GM19463 (cell line): ENCODE data around the gene ARSG.
A peak's percentile ranks its signal among the peaks of the same experiment; 100 is the strongest.

ENCODE experiments used
- ATAC-seq: cut with Tn5 transposase; IDR thresholded peaks from one replicate; pipeline ENCODE4 v1.9.1; 2021; ENCODE audit warnings: mild to moderate bottlenecking, moderate library complexity; ENCODE audit not compliant: unreplicated experiment

ARSG gene

GRCh38 chr17:68424203-68424602 lies 132.9 kb downstream of the ARSG start:
- ATAC-seq: no peak

GRCh38 chr17:68424861-68425260 lies 133.6 kb downstream of the ARSG start:
- ATAC-seq: no peak

GRCh38 chr17:68425979-68426378 lies 134.7 kb downstream of the ARSG start:
- no peak for ATAC-seq

- no peak for ATAC-seq
Measured at GRCh38 chr17:68427575-68427974, 136.3 kb downstream of the ARSG start.

GRCh38 chr17:68428498-68429172 lies 137.3 kb downstream of the ARSG start:
- no peak for ATAC-seq

DNA sequence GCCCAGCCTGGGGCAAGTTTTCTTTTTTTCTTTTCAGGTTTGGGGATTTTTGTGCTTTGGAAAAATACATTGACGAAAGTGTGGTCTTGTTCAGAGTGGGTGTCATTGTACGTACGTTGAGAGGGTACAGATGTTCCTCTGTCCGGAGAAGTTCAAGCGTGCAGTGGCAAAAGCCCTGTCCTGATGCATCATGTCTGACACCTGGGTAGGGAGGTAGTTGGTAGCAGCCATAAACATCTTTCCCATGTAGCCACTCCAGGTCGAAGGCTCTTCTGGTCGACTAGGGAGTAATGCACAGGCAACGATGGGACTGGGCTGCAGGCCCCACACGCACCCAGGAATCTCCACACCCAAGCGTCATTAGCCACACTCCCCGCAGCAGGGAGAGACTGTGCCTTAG lies 138.6 kb downstream of the ARSG start:
- ATAC-seq: no peak

DNA sequence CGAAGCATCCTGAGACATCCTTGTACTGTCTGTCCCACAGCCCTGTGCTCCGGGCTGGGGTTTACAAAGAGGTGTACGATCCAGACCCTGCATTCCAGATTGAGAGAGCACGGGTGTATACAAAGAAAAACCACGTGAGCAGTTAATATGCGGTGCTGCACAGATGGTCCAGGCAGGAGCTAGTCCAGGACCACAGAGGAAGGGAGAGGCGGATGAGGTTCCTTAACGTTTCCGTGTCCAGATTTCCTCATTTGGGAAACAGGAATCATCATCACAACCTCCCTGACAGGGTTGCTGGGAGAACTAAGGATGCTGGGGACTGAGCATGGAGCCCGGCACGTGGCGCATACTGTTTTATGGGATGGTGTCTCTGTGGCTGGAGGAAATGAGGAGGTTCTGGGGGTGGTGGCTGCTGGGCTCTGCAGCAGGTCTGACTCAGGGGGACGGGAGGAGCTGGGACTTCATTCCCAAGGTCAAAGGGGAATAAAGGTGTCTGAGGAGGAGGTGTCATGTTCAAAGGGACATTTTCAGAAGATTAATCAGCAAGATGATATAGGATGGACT lies 139.8 kb downstream of the ARSG start:
- no peak for ATAC-seq

- ATAC-seq: no peak
Measured at GRCh38 chr17:68431661-68432071, 140.4 kb downstream of the ARSG start.

GRCh38 chr17:68432086-68432864 lies 141.0 kb downstream of the ARSG start:
- ATAC-seq: no peak

- ATAC-seq: no peak
Measured at GRCh38 chr17:68433211-68433610, 141.9 kb downstream of the ARSG start.

- no peak for ATAC-seq
Measured at GRCh38 chr17:68433911-68434508, 142.7 kb downstream of the ARSG start.

DNA sequence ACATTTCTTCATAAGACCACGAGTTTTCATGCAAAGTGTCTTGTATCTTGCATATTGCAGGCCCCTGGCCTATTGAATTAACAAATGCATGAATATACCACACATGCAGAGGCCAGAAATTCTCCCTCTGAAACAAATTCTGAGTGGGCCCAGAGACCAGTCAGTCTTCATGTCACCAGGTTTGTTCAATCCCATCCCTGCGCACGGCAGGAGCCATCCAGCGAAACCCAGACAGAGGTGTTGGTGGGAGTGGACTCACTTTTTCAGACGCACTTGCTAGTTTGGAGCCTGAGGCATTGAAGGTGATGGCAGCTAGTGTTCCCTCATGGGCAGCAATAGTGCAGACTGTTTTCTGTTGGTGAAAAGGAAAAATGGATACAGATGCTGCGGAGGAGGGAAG lies 144.1 kb downstream of the ARSG start:
- no peak for ATAC-seq

DNA sequence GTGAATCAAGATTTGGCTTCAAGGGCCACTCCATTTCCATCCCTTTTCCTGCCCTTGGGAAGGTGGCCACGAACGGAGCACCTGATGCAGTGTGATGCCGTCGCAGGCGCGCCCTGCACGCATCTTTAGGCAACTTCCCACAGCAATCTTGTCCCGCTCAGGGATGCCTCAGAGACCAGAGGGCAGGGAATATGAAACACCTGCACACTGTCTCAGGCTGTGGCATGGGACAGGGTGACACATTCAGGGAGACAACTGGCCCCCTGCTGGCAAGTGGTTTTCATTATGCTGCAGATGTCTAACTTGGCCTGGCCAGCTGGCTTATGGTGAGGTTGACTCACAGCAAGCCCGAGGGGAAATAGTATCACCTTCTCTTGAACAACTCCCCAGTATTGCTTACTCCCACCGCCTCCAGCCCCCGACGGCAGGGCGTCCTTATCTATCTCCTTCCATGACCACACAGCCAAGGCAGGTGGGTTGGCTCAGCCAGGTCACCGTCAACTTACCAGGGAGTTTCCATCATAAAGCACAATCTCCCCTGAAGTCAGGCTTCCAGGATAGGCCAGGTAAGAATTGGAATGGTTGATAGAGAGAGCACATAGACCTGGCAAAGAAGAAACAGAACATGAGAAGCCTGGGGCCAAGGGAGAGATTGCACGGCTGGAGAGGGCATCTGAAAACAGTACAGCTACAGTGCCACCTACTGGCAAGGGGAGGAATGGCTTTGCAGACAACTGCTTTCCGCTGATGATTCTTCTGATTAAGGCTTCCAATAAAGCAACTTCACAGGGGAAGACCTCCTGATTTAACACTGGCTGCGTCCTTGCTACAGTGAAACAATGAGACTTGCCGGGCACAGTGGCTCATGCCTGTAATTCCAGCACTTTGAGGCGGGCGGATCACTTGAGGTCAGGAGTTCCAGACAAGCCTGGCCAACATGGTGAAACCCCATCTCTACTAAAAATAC lies 144.9 kb downstream of the ARSG start:
- ATAC-seq: peak; percentile 52

DNA sequence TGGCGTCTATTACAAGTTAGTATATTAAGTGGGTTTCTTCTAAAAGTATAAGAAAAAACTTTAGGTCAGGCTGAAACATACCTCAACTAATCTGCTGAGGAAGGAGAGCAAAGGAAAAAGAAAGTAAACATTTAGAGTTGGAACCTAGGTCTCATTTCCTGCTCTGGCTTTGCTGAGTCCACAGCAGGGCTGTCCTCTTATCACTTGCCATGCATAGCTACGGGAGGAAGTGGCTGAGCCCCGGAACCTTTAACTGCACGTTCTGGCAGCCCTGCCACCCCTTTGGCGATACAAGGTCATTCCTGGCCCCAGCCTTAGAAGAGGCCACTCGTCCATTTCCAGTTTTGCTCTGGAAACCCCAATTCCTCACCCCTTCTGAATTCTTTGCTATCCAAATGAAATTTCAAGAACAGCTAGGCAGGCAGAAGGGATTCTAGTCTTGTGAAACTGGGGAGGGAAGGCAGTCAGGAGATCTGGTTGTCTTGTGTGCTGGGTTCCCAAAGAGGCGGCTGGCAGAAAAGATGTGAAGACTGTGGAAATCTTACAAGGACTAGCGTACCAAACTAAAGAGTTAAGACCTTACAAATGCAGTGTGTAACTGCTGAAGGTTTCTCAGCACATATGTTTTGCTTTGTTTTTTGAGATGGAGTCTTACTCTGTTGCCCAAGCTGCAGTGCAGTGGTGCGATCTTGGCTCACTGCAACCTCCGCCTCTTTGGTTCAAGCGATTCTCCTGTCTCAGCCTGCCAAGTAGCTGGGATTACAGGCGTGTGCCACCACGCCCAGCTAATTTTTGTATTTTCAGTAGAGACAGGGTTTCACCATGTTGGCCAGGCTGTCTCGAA lies 146.9 kb downstream of the ARSG start:
- ATAC-seq: peak; percentile 67

DNA sequence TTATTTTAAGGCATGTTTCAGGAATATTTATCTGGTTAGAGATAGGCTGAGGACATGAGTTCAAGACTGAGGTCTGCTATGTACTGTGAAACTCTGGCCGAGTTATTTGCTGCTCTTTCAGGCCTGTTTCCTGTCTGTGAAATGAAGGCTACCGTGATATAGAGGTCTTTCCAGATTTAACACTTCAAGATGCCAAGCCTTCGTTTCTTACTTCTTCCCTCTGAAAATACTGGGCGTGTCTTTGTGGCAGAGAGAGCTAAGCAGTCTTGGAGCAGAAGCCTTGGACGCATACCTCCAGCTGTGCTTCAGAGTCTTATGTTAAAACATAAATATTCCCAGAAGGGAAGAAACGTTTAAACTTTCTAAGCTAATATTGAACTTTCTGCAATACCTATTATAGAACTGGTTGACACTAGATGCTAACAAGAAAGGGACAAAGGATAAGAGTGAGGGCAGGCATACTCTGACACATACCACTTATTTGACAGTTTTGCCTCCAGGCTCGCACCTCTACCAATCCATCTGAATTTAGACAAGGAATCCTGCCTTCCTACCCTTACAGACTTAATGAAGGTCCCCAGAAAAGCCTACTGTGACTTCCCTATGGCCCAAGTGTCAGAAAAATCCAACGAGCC lies 148.5 kb downstream of the ARSG start:
- no peak for ATAC-seq

GRCh38 chr17:68440526-68440925 lies 149.2 kb downstream of the ARSG start:
- ATAC-seq: no peak

DNA sequence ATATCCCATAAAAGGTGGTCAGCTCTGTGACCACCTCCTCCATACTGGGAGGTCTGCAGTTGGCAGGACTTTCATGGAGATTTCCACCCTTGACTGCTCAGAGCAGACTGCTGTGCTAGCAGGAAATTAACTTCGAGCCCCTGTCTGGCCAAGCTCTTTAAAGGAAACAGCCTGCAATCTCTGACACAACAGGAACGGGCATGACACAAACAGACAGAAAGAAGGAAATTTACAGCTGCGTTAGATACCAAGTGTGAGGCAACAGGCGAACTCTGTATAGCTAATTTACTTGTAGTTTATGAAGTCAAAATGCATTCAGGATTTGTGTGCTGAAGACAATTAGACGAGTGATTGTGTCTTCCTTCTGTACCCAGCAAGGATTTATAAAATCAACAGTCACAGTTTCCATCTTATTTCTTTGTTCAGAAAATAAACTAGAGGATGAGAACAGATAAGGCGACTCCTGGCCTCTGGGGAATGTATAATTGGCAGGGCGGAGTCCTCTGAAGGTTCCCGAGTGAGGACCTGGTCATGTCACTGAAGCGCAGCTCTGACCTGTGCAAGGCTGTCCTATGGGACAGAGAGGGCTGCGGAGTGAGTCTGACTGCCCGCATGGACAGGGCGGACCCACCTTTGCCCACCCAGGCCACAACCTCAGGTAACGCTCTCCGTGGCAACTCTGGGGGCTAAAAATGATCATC lies 149.9 kb downstream of the ARSG start:
- ATAC-seq: no peak

DNA sequence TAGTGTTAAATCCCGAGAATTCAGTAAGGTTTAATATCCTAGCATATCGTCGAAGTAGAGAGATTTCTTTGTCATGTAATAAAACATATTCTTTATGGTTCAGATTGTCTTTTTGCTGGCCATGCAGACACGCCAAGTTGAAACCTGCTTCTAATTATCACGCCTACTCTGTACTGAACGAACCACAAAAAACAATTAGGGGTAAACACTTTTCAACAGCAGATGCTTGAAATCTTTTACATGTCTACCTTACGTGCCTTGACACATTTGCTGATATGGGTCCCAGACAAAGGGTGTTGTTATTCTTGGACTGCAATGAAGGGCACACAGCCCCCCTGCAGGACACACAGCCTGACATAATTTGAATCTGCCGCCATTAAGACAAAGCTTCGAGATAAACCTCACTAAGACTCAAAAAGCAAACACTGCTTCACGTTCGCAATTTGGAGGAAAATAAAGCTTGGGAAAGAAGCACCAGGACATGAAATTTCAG lies 152.7 kb downstream of the ARSG start:
- ATAC-seq: no peak
